WTC11 (cell line): ENCODE measurements around the gene GAK. TPM values are rescaled to one million over a fixed set of nuclear protein-coding genes. Genes with fewer than 3 reads are reported as not detected.

Experiments
- ATAC-seq: fragments of 200-7000 bp; cut with Tn5 transposase; 2 replicates; pipeline ENCODE4 v1.10.0; 2021; ENCODE audit warnings: mild to moderate bottlenecking, moderate library complexity
- CTCF ChIA-PET: fragments of 300-600 bp; sonication (Branson Sonifier 250); formaldehyde crosslinking; loops from one replicate; lab custom pipeline; 2021; ENCODE audit warnings: antibody characterized with exemption; lab: Charles Lee
- POLR2A ChIA-PET: fragments of 350-600 bp; sonication (Branson Sonifier 250); formaldehyde crosslinking; loops from one replicate; lab custom pipeline; 2021; ENCODE audit warnings: antibody characterized with exemption; lab: Charles Lee
- DNase-seq: peaks from one replicate; pipeline ENCODE4 v3.0.0; 2021; ENCODE audit warnings: low spot score
- H3K27ac Mint-ChIP-seq: 2 replicates; pipeline ENCODE4 v1.8.0; 2021; ENCODE audit warnings: mixed read lengths
- H3K27me3 Mint-ChIP-seq: 2 replicates; pipeline ENCODE4 v1.8.0; 2021; ENCODE audit warnings: low read depth, mild to moderate bottlenecking, moderate library complexity, mixed read lengths
- H3K36me3 Mint-ChIP-seq: 2 replicates; pipeline ENCODE4 v1.8.0; 2021; ENCODE audit warnings: mixed read lengths
- H3K4me1 Mint-ChIP-seq: 2 replicates; pipeline ENCODE4 v1.8.0; 2022; ENCODE audit warnings: mixed read lengths
- H3K4me3 Mint-ChIP-seq: 2 replicates; pipeline ENCODE4 v1.8.0; 2021; ENCODE audit warnings: mild to moderate bottlenecking, moderate library complexity, mixed read lengths
- H3K9me3 Mint-ChIP-seq: 2 replicates; pipeline ENCODE4 v1.8.0; 2021; ENCODE audit warnings: mixed read lengths
- GABPB1 ChIP-seq: sonication (generic); formaldehyde crosslinking; IDR thresholded peaks from 2 replicates; pipeline ENCODE4 v1.8.1; 2023; ENCODE audit warnings: mild to moderate bottlenecking, missing genetic modification reagents
- GRHL2 ChIP-seq: fragments of 250-450 bp; sonication (Bioruptor Pico); IDR thresholded peaks from 2 replicates; pipeline ENCODE4 v1.8.0; 2022; ENCODE audit warnings: mild to moderate bottlenecking, moderate library complexity; ENCODE audit not compliant: insufficient replicate concordance, severe bottlenecking
- MXD4 ChIP-seq: fragments of 250-450 bp; sonication (Bioruptor Pico); IDR thresholded peaks from 2 replicates; pipeline ENCODE4 v1.8.0; 2021; ENCODE audit warnings: mild to moderate bottlenecking, moderate library complexity, borderline replicate concordance
- MYBL2 ChIP-seq: sonication (generic); formaldehyde crosslinking; IDR thresholded peaks from 2 replicates; pipeline ENCODE4 v1.8.1; 2023; ENCODE audit warnings: mild to moderate bottlenecking, moderate library complexity, missing genetic modification reagents
- RELA ChIP-seq: sonication (generic); formaldehyde crosslinking; IDR thresholded peaks from 2 replicates; pipeline ENCODE4 v1.8.1; 2022; ENCODE audit warnings: missing genetic modification reagents, mild to moderate bottlenecking, borderline replicate concordance
- SOX15 ChIP-seq: fragments of 250-450 bp; sonication (Bioruptor Pico); IDR thresholded peaks from 2 replicates; pipeline ENCODE4 v1.9.0; 2021; ENCODE audit warnings: mild to moderate bottlenecking
- ZNF219 ChIP-seq: sonication (generic); formaldehyde crosslinking; IDR thresholded peaks from 2 replicates; pipeline ENCODE4 v1.8.0; 2023; ENCODE audit warnings: missing genetic modification reagents, mild to moderate bottlenecking, borderline replicate concordance
- total RNA-seq: library from RNA; stranded (reverse); gene quantifications from 3 replicates; pipeline ENCODE4 v1.2.3, GENCODE V29; 2021
- TF ChIP-seq, protein P1 (sequence below): sonication (generic); formaldehyde crosslinking; IDR thresholded peaks from 2 replicates; pipeline ENCODE4 v1.8.1; 2022; ENCODE audit warnings: missing genetic modification reagents, borderline replicate concordance
- TF ChIP-seq, protein P2 (sequence below): fragments of 200-600 bp; IDR thresholded peaks from 2 replicates; pipeline ENCODE4 v1.8.0; 2022; ENCODE audit warnings: antibody characterized with exemption
- TF ChIP-seq, protein P3 (sequence below): sonication (generic); formaldehyde crosslinking; IDR thresholded peaks from 2 replicates; pipeline ENCODE4 v1.8.1; 2023; ENCODE audit warnings: mild to moderate bottlenecking, missing genetic modification reagents
- TF ChIP-seq, protein P4 (sequence below): sonication (generic); formaldehyde crosslinking; IDR thresholded peaks from 2 replicates; pipeline ENCODE4 v1.8.1; 2023; ENCODE audit warnings: mild to moderate bottlenecking, missing genetic modification reagents, borderline replicate concordance
- TF ChIP-seq, protein P5 (sequence below): fragments of 250-450 bp; sonication (Bioruptor Pico); IDR thresholded peaks from 2 replicates; pipeline ENCODE4 v2.1.2; 2022; ENCODE audit warnings: mild to moderate bottlenecking, moderate library complexity
- TF ChIP-seq, protein P6 (sequence below): sonication (generic); formaldehyde crosslinking; IDR thresholded peaks from 2 replicates; pipeline ENCODE4 v1.8.1; 2023; ENCODE audit warnings: mild to moderate bottlenecking, moderate library complexity, missing genetic modification reagents
- TF ChIP-seq, protein P7 (sequence below): sonication (generic); formaldehyde crosslinking; IDR thresholded peaks from 2 replicates; pipeline ENCODE4 v1.8.1; 2022; ENCODE audit warnings: low read depth, missing genetic modification reagents, borderline replicate concordance

Gene GAK
- total RNA-seq, 1 experiment from 2014 or later: 121 TPM

DNA sequence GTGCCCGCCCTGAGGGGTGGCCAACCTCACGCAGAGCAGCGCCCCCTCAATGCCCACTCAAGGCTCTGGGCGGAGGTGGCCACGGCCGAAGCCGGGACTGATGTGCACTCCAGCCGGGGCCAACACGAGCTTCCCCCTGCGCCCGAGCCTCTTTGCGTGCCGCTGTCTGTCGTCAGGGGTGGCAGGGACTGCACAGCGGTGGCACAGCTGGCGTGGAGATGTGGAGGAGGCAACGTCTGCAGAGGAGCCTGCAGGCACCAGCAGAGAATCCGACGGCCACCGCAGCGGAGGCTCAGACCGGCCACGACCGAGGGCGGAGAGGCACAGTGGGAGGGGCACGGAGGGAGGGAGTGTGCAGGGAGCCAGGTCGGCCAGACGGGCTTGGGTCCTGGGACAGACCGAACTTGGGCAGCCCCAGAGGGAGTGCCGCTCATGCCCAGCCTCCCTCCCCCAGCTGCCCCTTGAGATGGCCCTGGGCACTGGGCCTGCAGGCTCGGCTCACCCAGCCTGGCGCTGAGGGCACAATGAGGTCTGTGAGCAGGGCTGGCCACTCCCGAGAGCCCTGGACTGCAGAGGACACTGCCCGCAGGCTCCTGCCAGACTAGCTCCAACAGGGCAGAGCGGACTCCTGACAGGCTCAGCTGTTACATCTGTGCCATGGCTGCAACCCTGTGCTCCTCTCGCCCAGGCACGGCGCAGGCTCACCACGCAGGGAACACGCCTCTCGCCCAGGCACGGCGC lies 59.7 kb downstream of the GAK start:
- ATAC-seq (no peak), DNase-seq (no peak)
- H3K9me3 Mint-ChIP-seq: peaks cover 15% of the 10 kb centered on the region
- TF ChIP-seq, protein P1, sequence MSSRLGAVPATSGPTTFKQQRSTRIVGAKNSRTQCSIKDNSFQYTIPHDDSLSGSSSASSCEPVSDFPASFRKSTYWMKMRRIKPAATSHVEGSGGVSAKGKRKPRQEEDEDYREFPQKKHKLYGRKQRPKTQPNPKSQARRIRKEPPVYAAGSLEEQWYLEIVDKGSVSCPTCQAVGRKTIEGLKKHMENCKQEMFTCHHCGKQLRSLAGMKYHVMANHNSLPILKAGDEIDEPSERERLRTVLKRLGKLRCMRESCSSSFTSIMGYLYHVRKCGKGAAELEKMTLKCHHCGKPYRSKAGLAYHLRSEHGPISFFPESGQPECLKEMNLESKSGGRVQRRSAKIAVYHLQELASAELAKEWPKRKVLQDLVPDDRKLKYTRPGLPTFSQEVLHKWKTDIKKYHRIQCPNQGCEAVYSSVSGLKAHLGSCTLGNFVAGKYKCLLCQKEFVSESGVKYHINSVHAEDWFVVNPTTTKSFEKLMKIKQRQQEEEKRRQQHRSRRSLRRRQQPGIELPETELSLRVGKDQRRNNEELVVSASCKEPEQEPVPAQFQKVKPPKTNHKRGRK: no peak
- TF ChIP-seq, protein P2, sequence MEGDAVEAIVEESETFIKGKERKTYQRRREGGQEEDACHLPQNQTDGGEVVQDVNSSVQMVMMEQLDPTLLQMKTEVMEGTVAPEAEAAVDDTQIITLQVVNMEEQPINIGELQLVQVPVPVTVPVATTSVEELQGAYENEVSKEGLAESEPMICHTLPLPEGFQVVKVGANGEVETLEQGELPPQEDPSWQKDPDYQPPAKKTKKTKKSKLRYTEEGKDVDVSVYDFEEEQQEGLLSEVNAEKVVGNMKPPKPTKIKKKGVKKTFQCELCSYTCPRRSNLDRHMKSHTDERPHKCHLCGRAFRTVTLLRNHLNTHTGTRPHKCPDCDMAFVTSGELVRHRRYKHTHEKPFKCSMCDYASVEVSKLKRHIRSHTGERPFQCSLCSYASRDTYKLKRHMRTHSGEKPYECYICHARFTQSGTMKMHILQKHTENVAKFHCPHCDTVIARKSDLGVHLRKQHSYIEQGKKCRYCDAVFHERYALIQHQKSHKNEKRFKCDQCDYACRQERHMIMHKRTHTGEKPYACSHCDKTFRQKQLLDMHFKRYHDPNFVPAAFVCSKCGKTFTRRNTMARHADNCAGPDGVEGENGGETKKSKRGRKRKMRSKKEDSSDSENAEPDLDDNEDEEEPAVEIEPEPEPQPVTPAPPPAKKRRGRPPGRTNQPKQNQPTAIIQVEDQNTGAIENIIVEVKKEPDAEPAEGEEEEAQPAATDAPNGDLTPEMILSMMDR: no peak
- TF ChIP-seq, protein P3, sequence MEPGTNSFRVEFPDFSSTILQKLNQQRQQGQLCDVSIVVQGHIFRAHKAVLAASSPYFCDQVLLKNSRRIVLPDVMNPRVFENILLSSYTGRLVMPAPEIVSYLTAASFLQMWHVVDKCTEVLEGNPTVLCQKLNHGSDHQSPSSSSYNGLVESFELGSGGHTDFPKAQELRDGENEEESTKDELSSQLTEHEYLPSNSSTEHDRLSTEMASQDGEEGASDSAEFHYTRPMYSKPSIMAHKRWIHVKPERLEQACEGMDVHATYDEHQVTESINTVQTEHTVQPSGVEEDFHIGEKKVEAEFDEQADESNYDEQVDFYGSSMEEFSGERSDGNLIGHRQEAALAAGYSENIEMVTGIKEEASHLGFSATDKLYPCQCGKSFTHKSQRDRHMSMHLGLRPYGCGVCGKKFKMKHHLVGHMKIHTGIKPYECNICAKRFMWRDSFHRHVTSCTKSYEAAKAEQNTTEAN: no peak
- TF ChIP-seq, protein P4, sequence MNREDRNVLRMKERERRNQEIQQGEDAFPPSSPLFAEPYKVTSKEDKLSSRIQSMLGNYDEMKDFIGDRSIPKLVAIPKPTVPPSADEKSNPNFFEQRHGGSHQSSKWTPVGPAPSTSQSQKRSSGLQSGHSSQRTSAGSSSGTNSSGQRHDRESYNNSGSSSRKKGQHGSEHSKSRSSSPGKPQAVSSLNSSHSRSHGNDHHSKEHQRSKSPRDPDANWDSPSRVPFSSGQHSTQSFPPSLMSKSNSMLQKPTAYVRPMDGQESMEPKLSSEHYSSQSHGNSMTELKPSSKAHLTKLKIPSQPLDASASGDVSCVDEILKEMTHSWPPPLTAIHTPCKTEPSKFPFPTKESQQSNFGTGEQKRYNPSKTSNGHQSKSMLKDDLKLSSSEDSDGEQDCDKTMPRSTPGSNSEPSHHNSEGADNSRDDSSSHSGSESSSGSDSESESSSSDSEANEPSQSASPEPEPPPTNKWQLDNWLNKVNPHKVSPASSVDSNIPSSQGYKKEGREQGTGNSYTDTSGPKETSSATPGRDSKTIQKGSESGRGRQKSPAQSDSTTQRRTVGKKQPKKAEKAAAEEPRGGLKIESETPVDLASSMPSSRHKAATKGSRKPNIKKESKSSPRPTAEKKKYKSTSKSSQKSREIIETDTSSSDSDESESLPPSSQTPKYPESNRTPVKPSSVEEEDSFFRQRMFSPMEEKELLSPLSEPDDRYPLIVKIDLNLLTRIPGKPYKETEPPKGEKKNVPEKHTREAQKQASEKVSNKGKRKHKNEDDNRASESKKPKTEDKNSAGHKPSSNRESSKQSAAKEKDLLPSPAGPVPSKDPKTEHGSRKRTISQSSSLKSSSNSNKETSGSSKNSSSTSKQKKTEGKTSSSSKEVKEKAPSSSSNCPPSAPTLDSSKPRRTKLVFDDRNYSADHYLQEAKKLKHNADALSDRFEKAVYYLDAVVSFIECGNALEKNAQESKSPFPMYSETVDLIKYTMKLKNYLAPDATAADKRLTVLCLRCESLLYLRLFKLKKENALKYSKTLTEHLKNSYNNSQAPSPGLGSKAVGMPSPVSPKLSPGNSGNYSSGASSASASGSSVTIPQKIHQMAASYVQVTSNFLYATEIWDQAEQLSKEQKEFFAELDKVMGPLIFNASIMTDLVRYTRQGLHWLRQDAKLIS: no peak
- TF ChIP-seq GRHL2 (no peak), MXD4 (CRISPR knock-in tag) (no peak), SOX15 (no peak), ZNF219 (CRISPR knock-in tag) (no peak), MYBL2 (no peak), GABPB1 (CRISPR knock-in tag) (no peak), RELA (CRISPR knock-in tag) (no peak)
- TF ChIP-seq, protein P5, sequence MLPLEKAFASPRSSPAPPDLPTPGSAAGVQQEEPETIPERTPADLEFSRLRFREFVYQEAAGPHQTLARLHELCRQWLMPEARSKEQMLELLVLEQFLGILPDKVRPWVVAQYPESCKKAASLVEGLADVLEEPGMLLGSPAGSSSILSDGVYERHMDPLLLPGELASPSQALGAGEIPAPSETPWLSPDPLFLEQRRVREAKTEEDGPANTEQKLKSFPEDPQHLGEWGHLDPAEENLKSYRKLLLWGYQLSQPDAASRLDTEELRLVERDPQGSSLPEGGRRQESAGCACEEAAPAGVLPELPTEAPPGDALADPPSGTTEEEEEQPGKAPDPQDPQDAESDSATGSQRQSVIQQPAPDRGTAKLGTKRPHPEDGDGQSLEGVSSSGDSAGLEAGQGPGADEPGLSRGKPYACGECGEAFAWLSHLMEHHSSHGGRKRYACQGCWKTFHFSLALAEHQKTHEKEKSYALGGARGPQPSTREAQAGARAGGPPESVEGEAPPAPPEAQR (CRISPR knock-in tag): no peak
- TF ChIP-seq, protein P6, sequence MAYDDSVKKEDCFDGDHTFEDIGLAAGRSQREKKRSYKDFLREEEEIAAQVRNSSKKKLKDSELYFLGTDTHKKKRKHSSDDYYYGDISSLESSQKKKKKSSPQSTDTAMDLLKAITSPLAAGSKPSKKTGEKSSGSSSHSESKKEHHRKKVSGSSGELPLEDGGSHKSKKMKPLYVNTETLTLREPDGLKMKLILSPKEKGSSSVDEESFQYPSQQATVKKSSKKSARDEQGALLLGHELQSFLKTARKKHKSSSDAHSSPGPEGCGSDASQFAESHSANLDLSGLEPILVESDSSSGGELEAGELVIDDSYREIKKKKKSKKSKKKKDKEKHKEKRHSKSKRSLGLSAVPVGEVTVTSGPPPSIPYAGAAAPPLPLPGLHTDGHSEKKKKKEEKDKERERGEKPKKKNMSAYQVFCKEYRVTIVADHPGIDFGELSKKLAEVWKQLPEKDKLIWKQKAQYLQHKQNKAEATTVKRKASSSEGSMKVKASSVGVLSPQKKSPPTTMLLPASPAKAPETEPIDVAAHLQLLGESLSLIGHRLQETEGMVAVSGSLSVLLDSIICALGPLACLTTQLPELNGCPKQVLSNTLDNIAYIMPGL (CRISPR knock-in tag): no peak
- TF ChIP-seq, protein P7, sequence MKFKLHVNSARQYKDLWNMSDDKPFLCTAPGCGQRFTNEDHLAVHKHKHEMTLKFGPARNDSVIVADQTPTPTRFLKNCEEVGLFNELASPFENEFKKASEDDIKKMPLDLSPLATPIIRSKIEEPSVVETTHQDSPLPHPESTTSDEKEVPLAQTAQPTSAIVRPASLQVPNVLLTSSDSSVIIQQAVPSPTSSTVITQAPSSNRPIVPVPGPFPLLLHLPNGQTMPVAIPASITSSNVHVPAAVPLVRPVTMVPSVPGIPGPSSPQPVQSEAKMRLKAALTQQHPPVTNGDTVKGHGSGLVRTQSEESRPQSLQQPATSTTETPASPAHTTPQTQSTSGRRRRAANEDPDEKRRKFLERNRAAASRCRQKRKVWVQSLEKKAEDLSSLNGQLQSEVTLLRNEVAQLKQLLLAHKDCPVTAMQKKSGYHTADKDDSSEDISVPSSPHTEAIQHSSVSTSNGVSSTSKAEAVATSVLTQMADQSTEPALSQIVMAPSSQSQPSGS (CRISPR knock-in tag): no peak
- peaks cover 34% of the 10 kb centered on the region for H3K36me3 Mint-ChIP-seq
- no peaks in the 10 kb centered on the region for H3K27me3 Mint-ChIP-seq
- ChIA-PET POLR2A (no interaction called here), CTCF (interaction anchor here (0.9 kb wide), 1 partner anchor 19 kb away, joined by 3 read pairs; no protein-coding TSS in a partner anchor)
- no peak overlapping the region for H3K27ac Mint-ChIP-seq
- H3K4me3 Mint-ChIP-seq: no peak overlapping the region
- H3K4me1 Mint-ChIP-seq: no peaks in the 10 kb centered on the region
